Non-pigmented ciliary epithelial cell (primary cell): ENCODE data around the gene PPARA.
"Not testable (repeated sequence)": the region's sequence is repeated elsewhere in the genome, so short reads cannot be mapped to it uniquely, and the experiment has no call there.

Source experiments
- DNase-seq: peaks from one replicate; pipeline ENCODE4 v3.0.0-alpha.2; 2010; ENCODE audit warnings: low read depth

The PPARA gene

GRCh38 chr22:46172522-46173110 is 22.3 kb downstream of the PPARA start:
- no peak for DNase-seq

- no peak for DNase-seq
Measured at GRCh38 chr22:46173152-46173551, 22.8 kb downstream of the PPARA start.

- no peak for DNase-seq
Measured at GRCh38 chr22:46175631-46176030, 25.3 kb downstream of the PPARA start.

GRCh38 chr22:46176508-46177003 is 26.2 kb downstream of the PPARA start:
- no peak for DNase-seq

GRCh38 chr22:46178755-46179505 is 28.6 kb downstream of the PPARA start:
- no peak for DNase-seq

- no peak for DNase-seq
Measured at GRCh38 chr22:46179748-46180147, 29.4 kb downstream of the PPARA start.

GRCh38 chr22:46180370-46181137 is 30.2 kb downstream of the PPARA start:
- DNase-seq = no peak

GRCh38 chr22:46183733-46184132 is 33.4 kb downstream of the PPARA start:
- DNase-seq = no peak

- DNase-seq = no peak
Measured at GRCh38 chr22:46185283-46185682, 35.0 kb downstream of the PPARA start.

GRCh38 chr22:46187862-46188261 is 37.5 kb downstream of the PPARA start:
- no peak for DNase-seq

GRCh38 chr22:46192210-46192993 is 42.1 kb downstream of the PPARA start:
- DNase-seq = no peak

- no peak for DNase-seq
Measured at GRCh38 chr22:46193898-46194310, 43.6 kb downstream of the PPARA start.

GRCh38 chr22:46195487-46196165 is 45.3 kb downstream of the PPARA start:
- DNase-seq = no peak

- DNase-seq = no peak
Measured at GRCh38 chr22:46196278-46196677, 46.0 kb downstream of the PPARA start.

- DNase-seq = no peak
Measured at GRCh38 chr22:46198274-46198673, 47.9 kb downstream of the PPARA start.

GRCh38 chr22:46198806-46199205 is 48.5 kb downstream of the PPARA start:
- DNase-seq = not testable (repeated sequence)

GRCh38 chr22:46201059-46201757 is 50.9 kb downstream of the PPARA start:
- no peak for DNase-seq

- DNase-seq = no peak
Measured at GRCh38 chr22:46202897-46203600, 52.7 kb downstream of the PPARA start.

- no peak for DNase-seq
Measured at GRCh38 chr22:46203601-46203980, 53.3 kb downstream of the PPARA start.

- DNase-seq = no peak
Measured at GRCh38 chr22:46209262-46209661, 58.9 kb downstream of the PPARA start.
